Mesothelial cell of epicardium (in vitro differentiated cells): ENCODE results near the gene SERPINI2. TPM values are rescaled to one million over a fixed set of nuclear protein-coding genes. Genes with fewer than 3 reads are reported as not detected.

Source experiments
- DNase-seq, 2 experiments: peaks; one replicate each; pipeline ENCODE4 v3.0.0; 2021; ENCODE audit warnings: low spot score in 2 of 2; ENCODE audit not compliant: unreplicated experiment in 2 of 2
- H3K27ac Mint-ChIP-seq: 2 replicates; pipeline ENCODE4 v1.8.0; 2021; ENCODE audit warnings: mixed read lengths
- H3K27me3 Mint-ChIP-seq: 2 replicates; pipeline ENCODE4 v1.8.0; 2021; ENCODE audit warnings: low read depth, mixed read lengths
- H3K36me3 Mint-ChIP-seq: 2 replicates; pipeline ENCODE4 v1.8.0; 2021; ENCODE audit warnings: mixed read lengths
- H3K4me1 Mint-ChIP-seq: 2 replicates; pipeline ENCODE4 v1.8.0; 2021; ENCODE audit warnings: mixed read lengths
- H3K4me3 Mint-ChIP-seq: 2 replicates; pipeline ENCODE4 v1.8.0; 2021; ENCODE audit warnings: mild to moderate bottlenecking, moderate library complexity, mixed read lengths
- H3K9me3 Mint-ChIP-seq: 2 replicates; pipeline ENCODE4 v1.8.0; 2021; ENCODE audit warnings: mixed read lengths
- CTCF ChIP-seq: fragments of 200-600 bp; sonication (generic); IDR thresholded peaks from one replicate; pipeline ENCODE4 v1.5.0; 2021; ENCODE audit warnings: antibody characterized with exemption; ENCODE audit not compliant: unreplicated experiment
- total RNA-seq: library from RNA; stranded (reverse); gene quantifications from 3 replicates; pipeline ENCODE4 v1.2.1, GENCODE V29; 2021

The SERPINI2 gene
- not detected in 3 replicates for total RNA-seq

GRCh38 chr3:167473863-167474262 lies at the start of gene SERPINI2:
Gene SERPINI2, minus strand, starts transcription at chr3:167474042. Its CDS starts 2,208 bp downstream, at chr3:167471834.
- H3K4me1 Mint-ChIP-seq, result peaks cover 2% of the 10 kb centered on the region
- H3K9me3 Mint-ChIP-seq, result no peaks in the 10 kb centered on the region
- H3K4me3 Mint-ChIP-seq, result no peak within 1 kb of the TSS
- DNase-seq, result no peak
- H3K36me3 Mint-ChIP-seq, result no peaks in the 10 kb centered on the region
- no peak for TF ChIP-seq CTCF
- no peak within 1 kb of the TSS for H3K27ac Mint-ChIP-seq
- H3K27me3 Mint-ChIP-seq, result no peaks in the 10 kb centered on the region

- no peak for TF ChIP-seq CTCF
- peaks cover 10% of the 10 kb centered on the region for H3K4me1 Mint-ChIP-seq
- no peak overlapping the region for H3K4me3 Mint-ChIP-seq
- DNase-seq, result no peak
- no peak overlapping the region for H3K27ac Mint-ChIP-seq
- peaks cover 8% of the 10 kb centered on the region for H3K9me3 Mint-ChIP-seq
- no peaks in the 10 kb centered on the region for H3K36me3 Mint-ChIP-seq
- no peaks in the 10 kb centered on the region for H3K27me3 Mint-ChIP-seq
Observed at GRCh38 chr3:167521006-167521355, 47.1 kb upstream of the SERPINI2 start.

- no peaks in the 10 kb centered on the region for H3K36me3 Mint-ChIP-seq
- no peak overlapping the region for H3K4me3 Mint-ChIP-seq
- peaks cover 10% of the 10 kb centered on the region for H3K4me1 Mint-ChIP-seq
- no peaks in the 10 kb centered on the region for H3K27me3 Mint-ChIP-seq
- DNase-seq, result no peak
- no peak overlapping the region for H3K27ac Mint-ChIP-seq
- H3K9me3 Mint-ChIP-seq, result peaks cover 8% of the 10 kb centered on the region
- TF ChIP-seq CTCF, result no peak
Observed at GRCh38 chr3:167520266-167521005, 46.6 kb upstream of the SERPINI2 start.

- Mint-ChIP-seq H3K27me3 (no peaks in the 10 kb centered on the region), H3K36me3 (no peaks in the 10 kb centered on the region), H3K4me3 (no peak overlapping the region), H3K4me1 (no peaks in the 10 kb centered on the region), H3K9me3 (peaks cover 6% of the 10 kb centered on the region), H3K27ac (no peak overlapping the region)
- no peak for DNase-seq
- no peak for TF ChIP-seq CTCF
Observed at GRCh38 chr3:167507954-167508353, 34.1 kb upstream of the SERPINI2 start.

GRCh38 chr3:167502401-167502800 lies 28.6 kb upstream of the SERPINI2 start:
- no peak for TF ChIP-seq CTCF
- Mint-ChIP-seq H3K9me3 (no peaks in the 10 kb centered on the region), H3K4me1 (no peaks in the 10 kb centered on the region), H3K4me3 (no peak overlapping the region), H3K27me3 (no peaks in the 10 kb centered on the region), H3K27ac (no peak overlapping the region), H3K36me3 (no peaks in the 10 kb centered on the region)
- no peak for DNase-seq
